GM03348 (cell line): Measurements from ENCODE around the gene TUBB6.

Experiments used
- DNase-seq: peaks from one replicate; pipeline ENCODE4 v3.0.0; 2012; ENCODE audit warnings: low spot score

The TUBB6 gene

GRCh38 chr18:12291161-12291560, 16.9 kb upstream of the TUBB6 start:
- DNase-seq = no peak

GRCh38 chr18:12291690-12292089, 16.4 kb upstream of the TUBB6 start:
- DNase-seq = no peak

- DNase-seq = no peak
These were observed 14.2 kb upstream of the TUBB6 start for GRCh38 chr18:12293831-12294230.

- no peak for DNase-seq
These were observed 12.5 kb upstream of the TUBB6 start for GRCh38 chr18:12295389-12296086.

GRCh38 chr18:12296087-12296403, 12.0 kb upstream of the TUBB6 start:
- no peak for DNase-seq

GRCh38 chr18:12296457-12296856, 11.6 kb upstream of the TUBB6 start:
- DNase-seq = no peak

- DNase-seq = no peak
These were observed 8.2 kb upstream of the TUBB6 start for GRCh38 chr18:12299862-12300261.

- DNase-seq = no peak
These were observed 6.6 kb upstream of the TUBB6 start for GRCh38 chr18:12301263-12302005.

GRCh38 chr18:12302391-12303147, 5.5 kb upstream of the TUBB6 start:
- no peak for DNase-seq

GRCh38 chr18:12304351-12305210, 3.5 kb upstream of the TUBB6 start:
- no peak for DNase-seq

GRCh38 chr18:12305211-12305610, 2.8 kb upstream of the TUBB6 start:
- DNase-seq = no peak

GRCh38 chr18:12305930-12306629, 2.0 kb upstream of the TUBB6 start:
- no peak for DNase-seq

GRCh38 chr18:12306752-12307700, 1.0 kb upstream of the TUBB6 start:
- DNase-seq = peak; percentile 81

GRCh38 chr18:12308386-12309100, 502 bp downstream of the TUBB6 start:
- DNase-seq = peak; percentile 91

- DNase-seq = peak; percentile 19
These were observed 1.7 kb downstream of the TUBB6 start for GRCh38 chr18:12309683-12310198.

- DNase-seq = no peak
These were observed 2.7 kb downstream of the TUBB6 start for GRCh38 chr18:12310762-12311161.

GRCh38 chr18:12312976-12313375, 4.9 kb downstream of the TUBB6 start:
- DNase-seq = no peak

- DNase-seq = no peak
These were observed 5.6 kb downstream of the TUBB6 start for GRCh38 chr18:12313530-12314245.
